Dermis blood vessel endothelial cell (primary cell): Measurements from ENCODE around the gene BMPR1B. TPM values are rescaled to one million over a fixed set of nuclear protein-coding genes. Genes with fewer than 3 reads are reported as not detected.
"Not testable (repeated sequence)": the region's sequence is repeated elsewhere in the genome, so short reads cannot be mapped to it uniquely, and the experiment has no call there.

Experiments
- DNase-seq: peaks from one replicate; pipeline ENCODE4 v3.0.0; 2010
- total RNA-seq: library from RNA; depleted of rRNA; stranded (reverse); fragments of >200 nt; gene quantifications from 2 replicates; pipeline ENCODE4 v1.2.3, GENCODE V29; 2014

BMPR1B gene
- total RNA-seq, 1 donor from 2014 or later, result 0.34 TPM

DNA sequence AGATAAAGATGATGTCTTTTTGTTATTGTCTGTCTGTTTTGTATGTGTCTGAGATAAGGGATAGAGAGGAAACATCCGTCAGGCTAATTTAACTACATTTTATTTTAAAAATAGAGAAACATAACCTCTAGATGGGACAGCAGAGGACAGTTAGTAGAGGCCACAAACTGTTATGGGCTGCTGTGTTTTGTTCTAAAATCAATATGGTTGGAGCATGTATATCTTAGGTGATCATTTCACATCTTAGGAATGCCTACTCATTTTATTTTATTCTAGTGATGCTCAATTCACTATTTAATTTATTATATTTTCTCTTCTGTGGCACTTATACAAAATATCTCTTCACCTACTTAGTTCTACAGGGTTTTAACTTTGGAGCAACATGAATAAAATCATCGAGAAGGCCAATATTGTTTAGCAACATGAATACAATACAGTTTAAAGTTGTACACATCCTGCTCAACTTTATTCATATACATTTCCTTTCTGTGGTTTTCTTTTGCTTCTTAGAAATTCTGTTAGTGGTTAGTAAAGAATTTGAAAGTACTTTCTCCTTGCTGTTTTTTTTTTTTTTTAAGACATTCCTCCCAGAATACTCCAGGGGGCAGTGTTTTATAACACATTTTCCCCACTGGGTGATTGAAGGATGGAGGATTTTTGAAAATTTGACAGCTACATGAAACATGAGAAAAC, 398.1 kb downstream of the BMPR1B start:
- peak; percentile 46 for DNase-seq

DNA sequence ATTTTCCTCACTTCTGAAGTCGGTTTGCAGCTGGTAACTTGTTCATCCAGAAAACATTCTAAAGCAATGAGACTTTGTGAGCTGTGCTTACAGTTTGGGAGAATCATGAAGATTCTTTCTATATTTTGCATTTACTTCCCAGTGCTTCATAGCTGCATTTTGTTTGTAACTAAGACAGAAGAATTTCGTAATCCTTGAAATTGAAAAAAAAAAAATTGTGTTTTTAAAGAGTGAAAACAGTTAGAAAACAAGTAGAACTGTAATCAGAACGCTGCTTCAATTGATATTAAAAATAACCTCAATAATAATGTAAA, 398.7 kb downstream of the BMPR1B start:
- no peak for DNase-seq

DNA sequence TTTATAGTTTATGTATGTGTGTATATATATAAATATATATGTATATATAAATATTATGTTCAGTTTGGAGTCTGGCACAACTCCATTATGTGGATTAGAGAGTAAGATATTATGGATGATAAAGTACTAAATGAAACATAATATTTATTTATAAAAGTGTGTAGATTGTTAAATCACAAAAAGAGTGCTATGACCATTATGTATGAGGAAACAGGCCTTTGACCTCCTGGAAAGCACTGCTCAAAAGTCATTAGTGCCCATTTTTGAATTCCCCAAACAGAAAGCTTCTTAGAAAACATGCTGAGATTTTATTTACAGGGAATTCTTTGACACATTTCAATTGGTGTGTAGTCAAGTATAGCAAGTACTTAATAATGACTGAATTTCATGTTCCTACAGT, 399.8 kb downstream of the BMPR1B start:
- DNase-seq, result no peak

DNA sequence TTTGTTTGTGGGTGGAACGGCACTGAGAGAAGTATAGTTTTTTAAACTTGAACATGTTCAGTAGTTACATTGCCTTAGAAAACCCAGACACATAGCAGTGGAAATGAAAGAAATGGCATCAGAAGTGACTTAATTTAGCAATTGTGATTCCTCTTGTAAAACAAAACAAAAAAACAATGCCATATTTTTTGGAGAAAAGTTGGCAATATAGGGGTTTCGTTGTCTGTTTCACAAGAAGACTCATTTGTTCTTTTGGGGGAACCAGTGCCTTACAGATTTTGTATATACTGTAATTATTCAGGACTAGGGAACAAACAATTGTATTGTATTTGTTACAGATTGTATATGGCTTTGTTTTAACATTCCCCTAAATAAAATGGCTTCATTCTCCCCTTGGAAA, 400.3 kb downstream of the BMPR1B start:
- DNase-seq, result no peak

DNA sequence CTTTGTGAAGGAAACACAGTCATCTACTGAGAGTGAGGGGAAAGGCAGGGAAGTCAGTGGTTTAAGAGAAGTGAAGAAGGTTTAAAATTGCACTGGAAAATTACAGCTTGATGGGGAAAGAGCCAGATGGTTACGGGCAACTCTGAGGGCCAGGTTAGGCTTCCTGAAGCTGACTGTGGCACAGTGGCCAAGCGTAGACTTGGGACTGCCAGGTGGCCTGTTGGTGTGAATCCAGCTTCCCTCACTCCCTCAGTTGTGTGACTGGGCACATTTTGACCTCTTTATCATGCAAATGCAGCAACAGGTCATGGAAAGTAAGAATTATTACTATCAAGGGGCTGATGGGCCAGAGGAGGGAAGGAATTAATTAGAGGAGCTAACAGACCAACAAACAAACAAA, 400.9 kb downstream of the BMPR1B start:
- no peak for DNase-seq

DNA sequence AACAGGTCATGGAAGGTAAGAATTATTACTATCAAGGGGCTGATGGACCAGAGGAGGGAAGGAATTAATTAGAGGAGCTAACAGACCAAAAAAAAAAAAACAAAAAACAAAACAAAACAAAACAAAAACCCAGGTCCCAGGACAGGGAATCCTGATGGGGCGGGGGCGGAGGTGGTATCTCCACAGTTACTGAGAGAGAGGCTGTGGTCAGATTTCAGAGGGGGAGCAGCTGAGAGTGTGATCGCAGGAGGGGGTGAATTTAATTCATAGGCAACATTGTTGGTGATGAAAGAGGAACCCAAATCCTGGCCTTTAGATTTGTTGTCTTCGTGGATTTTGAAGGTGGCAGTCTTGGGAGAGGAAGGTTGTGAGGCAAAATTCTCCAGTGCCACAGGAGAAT, 401.6 kb downstream of the BMPR1B start:
- DNase-seq, result no peak

DNA sequence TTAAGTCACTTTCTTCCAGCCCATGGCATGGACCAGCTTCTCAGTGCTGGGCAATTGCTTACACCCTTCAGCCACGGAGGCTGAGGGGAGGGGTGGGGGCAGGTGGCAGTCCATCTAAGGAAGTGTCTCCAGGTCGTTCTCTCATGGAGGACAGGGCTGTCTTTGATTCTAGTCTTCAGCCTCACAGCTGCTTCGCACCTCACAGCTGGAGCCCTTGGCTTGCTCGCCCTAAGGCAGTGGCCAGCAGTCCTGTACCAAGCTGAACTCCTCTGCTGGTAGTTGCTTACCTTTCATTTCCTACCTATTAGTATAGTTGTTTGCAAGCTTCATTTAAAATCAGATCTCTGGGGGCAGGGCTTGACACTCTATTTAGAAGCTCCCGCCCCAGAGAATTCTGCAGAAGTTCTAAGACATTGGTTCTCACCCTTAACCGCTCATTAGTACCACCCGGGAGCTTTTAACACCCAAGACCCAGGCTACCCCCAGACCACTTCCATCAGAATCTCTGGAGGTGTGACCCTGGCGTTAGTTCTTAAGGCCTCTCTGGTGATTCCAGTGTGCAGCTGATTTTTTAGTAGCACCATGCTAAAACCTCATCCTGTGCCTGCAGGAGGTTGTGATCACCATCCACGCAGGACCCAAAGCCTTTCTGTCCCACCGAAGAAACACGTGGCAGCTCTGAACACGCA, 404.2 kb downstream of the BMPR1B start:
- DNase-seq, result no peak

DNA sequence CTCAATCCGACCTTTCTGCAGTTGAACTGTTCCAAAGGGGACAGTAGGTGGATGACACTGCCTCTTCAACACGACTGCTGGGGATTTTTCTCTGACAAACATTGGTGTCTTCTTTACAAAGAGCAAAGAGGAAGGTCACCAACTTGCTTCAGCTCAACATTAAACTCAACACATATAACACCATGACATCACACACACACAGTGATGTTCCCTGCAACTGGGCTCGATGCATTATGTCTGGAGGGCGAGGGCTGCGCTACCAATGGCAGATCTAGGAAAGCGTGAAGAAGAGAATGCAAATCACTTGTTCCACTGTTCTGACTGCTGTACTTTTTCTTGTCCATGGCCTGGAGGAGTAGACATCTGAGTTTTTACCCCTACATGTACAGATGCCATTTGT, 405.1 kb downstream of the BMPR1B start:
- DNase-seq, result no peak

DNA sequence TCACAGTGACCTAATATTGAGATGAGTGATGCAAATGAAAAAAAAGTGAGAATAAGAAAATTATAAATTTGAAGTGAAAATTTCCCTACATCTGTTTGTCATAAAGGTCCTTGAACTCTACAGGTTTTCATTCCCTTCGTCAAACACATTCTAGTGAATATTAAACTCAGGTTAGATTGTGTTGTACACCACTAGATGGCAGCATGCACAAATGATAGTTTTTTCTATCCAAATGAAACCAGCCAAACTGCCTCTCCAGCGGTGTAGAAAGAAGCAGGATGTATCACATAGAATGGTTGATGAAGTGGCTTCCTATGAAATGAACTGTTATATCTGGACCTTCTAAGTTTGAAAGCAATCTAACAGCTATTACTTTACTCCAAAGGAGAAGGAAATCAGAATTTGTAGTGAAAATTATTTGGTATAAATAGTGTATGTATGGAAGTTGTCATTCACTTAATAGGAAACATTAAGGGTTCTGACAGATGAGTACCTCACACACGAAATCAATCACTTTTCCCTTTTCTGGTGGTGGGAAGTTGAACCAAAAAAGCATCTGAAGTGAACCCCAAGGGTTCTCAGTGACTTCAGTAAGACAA, 408.3 kb downstream of the BMPR1B start:
- DNase-seq, result peak; percentile 74

DNA sequence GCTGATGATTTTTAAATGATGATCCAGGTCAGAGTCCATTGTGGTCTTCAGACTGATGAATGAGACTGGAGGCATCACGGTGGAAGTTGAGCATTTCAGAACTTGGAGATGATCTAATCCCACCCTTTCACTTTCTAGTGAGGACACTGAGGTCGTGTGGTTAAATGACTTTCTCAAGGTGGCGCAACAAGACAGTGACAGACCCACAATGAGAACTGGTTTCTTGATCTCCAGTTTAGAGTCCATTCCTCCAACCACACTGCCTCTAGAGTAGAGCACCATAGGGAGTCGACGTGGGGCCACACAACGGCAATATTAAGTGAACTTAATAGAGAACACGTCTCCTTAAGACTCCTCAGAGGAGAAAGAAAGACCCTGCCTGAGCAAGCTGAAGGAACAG, 410.1 kb downstream of the BMPR1B start:
- DNase-seq, result no peak

DNA sequence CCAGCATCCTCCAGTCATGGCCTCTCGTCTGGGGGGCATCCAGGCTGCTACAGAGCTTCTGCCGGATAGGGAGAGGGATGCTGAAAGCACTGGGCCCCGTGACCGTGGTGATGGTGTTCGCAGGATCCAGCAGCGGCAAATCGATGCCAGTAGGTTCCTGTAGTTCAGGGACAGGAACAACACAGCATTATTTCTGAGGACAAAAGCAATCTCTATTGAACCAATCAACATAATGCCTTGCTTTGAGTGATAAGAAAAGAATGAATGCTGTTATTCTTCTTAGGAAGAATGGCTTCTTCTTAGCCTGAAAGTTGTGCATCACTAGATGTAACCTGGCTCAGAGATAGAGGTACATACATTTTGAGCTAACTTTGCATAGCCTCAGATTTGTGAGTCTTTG, 412.4 kb downstream of the BMPR1B start:
- no peak for DNase-seq

DNA sequence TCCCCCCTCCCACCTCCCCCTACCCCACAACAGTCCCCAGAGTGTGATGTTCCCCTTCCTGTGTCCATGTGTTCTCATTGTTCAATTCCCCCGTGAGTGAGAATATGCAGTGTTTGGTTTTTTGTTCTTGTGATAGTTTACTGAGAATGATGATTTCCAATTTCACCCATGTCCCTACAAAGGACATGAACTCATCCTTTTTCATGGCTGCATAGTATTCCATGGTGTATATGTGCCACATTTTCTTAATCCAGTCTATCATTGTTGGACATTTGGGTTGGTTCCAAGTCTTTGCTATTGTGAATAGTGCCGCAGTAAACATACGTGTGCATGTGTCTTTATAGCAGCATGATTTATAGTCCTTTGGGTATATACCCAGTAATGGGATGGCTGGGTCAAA, 413.6 kb downstream of the BMPR1B start:
- not testable (repeated sequence) for DNase-seq

DNA sequence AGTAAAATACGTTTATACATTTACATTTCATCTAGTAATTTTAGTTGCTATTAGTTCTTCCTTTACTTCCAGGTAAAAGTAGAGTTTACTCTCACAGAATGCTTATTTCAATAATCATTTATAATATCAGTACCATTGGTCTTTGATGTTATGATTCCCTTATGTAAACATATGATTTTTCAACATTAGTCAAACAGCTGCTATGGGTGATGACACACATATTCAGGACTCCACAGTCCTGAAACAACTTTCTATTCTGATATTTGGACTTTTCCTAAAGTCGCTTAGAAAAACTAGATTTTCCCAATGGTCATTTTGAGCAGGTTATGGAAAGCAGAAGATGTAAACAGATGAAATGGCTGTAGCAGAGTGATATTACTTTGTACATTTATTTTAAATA, 421.2 kb downstream of the BMPR1B start:
- no peak for DNase-seq

DNA sequence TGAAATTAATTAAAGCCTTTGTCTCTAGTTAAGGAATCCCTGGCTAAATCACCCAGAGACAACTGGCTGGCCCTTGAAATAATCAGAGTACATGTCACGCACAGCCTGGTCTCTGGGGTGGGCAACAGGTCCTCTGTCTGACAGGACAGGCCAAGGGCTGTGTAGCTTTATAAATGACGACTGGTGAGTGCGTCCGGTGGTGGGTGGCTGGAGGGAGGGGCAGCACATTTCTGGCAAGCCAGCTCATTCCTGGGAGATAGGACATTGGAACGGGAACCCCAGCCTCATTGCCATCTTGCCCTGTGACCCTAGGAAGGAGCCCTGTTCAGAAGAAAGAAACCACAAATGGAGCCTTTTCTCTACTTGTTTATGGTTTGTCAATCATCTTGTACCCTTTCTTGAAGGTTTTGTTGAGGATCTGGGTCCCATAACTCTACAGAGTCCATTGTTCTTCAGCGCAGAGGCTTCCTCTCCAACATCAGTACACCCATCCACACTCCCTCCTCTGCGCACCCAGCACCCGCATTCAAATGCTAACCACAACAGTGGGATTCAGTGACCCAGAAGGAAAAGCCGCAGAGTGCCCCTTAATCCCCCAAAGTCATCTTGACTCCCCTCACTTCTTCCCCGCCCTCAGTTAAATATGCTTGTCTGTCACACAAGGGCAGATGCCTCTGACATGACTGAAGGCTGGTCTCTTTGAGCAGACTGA, 422.9 kb downstream of the BMPR1B start:
- DNase-seq, result no peak

DNA sequence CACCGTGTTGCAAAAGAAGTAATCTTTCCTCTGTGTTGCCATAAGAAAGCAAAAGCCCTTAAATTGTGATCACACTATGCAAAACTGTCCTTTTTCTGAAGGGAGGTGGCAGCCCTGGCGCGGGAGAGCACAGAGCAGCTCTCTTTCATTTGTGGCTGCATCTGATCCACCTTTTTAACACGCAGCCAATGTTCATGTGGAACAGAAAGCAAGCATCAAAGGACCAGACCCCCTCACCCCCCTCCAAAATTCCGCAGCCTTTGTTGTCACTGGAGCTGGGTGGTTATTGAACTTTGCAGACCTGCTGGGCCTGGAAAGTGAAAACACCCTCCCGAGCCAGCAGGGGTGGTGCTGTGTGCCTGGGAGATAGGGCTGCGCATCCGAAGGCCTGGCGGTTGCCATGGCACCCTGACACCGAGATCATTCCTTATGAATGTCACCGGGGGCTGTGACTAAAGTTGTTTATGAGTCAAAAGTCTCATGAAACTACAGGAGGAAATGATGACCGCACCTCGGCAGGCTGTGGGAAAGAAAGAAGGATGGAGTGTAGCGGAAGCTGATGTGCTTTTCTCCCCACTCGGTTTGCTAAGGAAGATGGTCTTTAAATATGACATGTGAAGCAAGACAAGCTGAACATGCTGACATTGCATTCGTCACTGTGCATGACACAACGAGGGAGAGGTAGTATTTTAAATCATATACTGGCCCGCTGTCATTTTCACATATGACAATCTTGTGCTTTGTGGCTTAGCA, 423.7 kb downstream of the BMPR1B start:
- peak; percentile 34 for DNase-seq

DNA sequence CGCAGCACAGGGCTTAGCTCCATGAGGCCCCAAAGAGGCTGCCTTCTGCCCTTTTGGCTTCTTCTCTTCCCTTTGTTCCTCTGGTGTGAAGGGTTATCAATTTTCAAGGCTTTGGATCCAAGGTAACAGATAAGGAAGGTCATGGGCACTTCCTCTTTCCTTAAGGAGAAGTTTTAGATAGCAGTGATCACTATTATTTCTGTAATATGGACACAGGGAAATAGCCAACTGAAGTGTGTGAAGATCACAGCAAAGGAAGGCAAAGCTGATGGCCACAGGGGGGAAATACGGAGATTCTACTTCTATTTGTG, 424.2 kb downstream of the BMPR1B start:
- no peak for DNase-seq

DNA sequence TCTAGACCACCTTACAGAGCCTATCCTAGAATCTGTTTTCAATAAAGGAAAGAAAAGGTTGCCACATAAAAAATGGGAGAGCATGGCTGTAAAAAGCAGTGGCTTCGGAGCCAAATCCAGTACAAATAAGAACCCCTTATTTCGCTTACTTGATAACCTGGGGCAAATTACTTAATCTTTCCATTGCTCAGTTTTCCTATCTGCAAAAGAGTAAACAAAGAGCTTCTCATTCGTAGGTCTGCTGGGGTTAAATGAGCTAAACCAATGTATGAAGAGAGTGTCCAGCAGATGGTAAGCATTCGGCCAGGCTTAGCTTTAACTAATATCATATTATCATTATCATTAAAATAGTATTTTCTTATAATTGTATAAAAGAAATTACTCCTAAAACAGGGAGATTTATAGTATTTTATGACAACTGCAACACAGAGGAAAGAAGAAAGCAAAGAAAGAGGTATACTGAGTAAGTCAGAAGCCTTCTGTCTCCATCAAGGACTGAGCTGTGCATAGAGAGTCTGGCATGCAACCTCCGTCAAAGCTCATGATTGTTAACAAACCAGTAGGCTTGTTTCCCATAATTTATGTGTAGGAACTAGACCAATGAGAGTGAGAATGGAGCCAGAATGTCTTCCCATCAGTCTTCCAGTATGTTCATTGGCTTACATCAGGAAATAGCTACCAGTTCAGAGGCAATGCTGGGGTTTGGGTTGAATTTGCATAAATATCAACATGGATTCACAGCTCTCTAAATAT, 426.1 kb downstream of the BMPR1B start:
- DNase-seq, result no peak

DNA sequence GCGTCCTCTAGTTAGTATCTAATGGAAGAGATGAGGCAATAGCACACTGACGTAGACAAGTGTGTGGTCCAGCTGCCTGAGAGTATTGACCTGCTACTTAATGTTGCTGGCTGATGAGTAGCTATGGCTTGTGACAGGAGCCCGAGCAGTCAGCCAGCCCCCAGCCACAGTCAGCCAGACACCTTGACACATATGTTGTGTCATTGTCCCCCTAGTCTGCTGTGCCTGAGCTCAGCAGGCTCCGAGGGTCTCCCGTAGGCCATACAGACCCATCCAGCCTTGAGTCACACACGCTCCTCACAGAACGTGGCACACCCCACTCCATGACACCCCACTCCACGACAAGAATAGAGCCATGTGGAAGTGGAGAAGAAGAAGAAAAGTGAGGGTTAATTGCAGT, 428.9 kb downstream of the BMPR1B start:
- no peak for DNase-seq

DNA sequence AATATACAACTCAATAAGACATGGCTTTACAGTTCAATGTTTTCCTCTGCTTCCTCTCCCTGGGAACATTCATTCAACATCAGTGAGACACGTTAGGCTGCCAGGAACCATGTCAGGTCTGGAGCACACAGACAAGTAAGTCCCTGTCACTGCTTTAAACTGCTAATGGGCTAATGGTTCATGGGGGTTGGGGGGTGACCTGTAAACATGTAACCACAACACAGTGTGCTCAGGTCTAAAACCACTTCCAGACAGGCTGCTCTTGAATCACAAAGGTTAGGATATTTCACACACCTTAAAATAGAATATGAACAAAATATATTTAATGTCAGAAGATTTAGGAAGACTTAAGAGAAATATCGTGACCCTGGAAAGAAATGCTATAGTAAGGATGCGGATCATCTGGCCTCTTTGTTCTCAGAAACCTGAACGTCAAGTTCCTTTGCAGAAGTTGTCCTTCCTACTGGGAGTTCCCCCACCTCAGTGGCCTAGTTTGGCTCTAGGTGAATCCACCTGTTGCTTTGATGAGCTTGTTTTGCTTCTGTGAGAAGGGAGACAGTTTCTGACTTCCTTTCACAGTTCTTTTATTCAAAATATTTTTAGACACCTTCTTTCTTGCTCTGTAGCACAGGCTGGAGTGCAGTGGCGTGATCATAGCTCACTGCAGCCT, 431.1 kb downstream of the BMPR1B start:
- DNase-seq, result no peak

DNA sequence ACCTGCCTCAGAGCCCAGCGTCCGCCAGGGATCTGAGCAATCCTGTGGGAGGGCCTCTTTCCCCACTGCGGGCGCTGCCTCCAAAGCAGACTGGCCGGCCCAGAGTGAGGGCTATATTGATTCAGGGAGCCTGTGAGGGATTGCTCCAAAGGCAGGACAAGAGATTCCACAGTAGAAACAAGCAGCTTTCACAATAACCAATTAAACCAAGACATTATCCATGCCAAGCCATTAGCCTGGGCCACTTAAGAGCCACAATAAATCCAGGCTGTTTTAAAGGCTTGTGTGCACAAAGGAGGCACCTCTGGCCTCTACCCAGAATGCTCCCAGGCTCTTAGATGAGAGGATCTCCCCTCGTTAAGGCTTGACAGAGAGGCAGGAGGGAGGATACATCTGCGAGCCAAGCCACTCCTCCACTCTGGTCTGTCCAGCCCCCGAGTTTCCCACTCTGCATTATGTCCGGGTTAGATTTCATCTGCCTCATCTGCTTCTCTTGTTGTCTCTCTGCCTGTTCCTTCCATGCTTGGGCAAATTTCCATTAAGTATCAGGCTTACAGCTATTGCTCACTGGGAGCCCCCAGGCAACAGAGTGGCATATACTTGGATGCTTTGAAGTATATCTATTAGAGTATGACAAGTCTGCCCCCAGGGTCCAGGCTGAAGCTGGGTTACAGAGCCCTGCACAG, 433.1 kb downstream of the BMPR1B start:
- DNase-seq, result no peak

DNA sequence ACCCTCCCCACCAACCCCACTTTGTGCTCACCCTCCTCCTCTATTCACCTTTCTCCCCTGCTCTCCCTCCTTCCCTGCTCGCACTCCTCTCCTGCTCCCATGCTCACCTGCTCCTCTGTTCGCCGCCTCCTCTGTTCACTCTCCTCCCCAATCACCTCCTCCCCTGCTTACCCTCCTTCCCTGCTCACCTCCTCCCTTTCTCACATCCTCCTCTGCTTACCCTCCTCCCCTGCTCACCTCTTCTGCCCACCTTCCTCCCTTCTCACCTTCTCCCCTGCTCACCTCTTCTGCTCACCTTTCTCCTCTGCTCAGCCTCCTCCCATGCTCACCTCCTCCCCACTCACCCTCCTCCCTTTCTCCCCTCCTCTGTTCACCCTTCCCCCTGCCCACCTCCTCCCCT, 433.8 kb downstream of the BMPR1B start:
- no peak for DNase-seq
